GM21576 (cell line): ENCODE data around the gene ZBTB48.
A peak's percentile ranks its signal among the peaks of the same experiment; 100 is the strongest.

Source experiments
- ATAC-seq: cut with Tn5 transposase; IDR thresholded peaks from one replicate; pipeline ENCODE4 v1.9.1; 2021; ENCODE audit warnings: mild to moderate bottlenecking, moderate library complexity; ENCODE audit not compliant: unreplicated experiment

Gene ZBTB48

GRCh38 chr1:6603915-6604558, 24.2 kb downstream of the ZBTB48 start:
- no peak for ATAC-seq

GRCh38 chr1:6612641-6613360, 33.0 kb downstream of the ZBTB48 start:
- ATAC-seq: peak; percentile 30

- ATAC-seq: peak; percentile 82
Observed at GRCh38 chr1:6613361-6614018, 33.7 kb downstream of the ZBTB48 start, which contains the start of gene PHF13. TSS of gene PHF13 (plus strand) at chr1:6613731. CDS start at chr1:6614067, 336 bp downstream.

- ATAC-seq: no peak
Observed at GRCh38 chr1:6614019-6614928, 34.5 kb downstream of the ZBTB48 start.

GRCh38 chr1:6614929-6615785, 35.4 kb downstream of the ZBTB48 start:
- ATAC-seq: no peak

GRCh38 chr1:6619045-6619444, 39.3 kb downstream of the ZBTB48 start:
- no peak for ATAC-seq

- ATAC-seq: no peak
Observed at GRCh38 chr1:6621429-6622391, 41.9 kb downstream of the ZBTB48 start.

- ATAC-seq: no peak
Observed at GRCh38 chr1:6622396-6623152, 42.8 kb downstream of the ZBTB48 start.

GRCh38 chr1:6623269-6623965, 43.6 kb downstream of the ZBTB48 start:
- ATAC-seq: no peak

GRCh38 chr1:6624710-6625583, 45.2 kb downstream of the ZBTB48 start, which contains the start of gene THAP3:
TSS of gene THAP3 (plus strand) at chr1:6624868. CDS start at chr1:6625219, 351 bp downstream.
- ATAC-seq: peak; percentile 81

GRCh38 chr1:6625584-6626149, 45.9 kb downstream of the ZBTB48 start:
- no peak for ATAC-seq

GRCh38 chr1:6627031-6627430, 47.2 kb downstream of the ZBTB48 start:
- ATAC-seq: no peak

GRCh38 chr1:6627841-6628545, 48.2 kb downstream of the ZBTB48 start:
- no peak for ATAC-seq

- ATAC-seq: no peak
Observed at GRCh38 chr1:6628971-6629479, 49.2 kb downstream of the ZBTB48 start.

- no peak for ATAC-seq
Observed at GRCh38 chr1:6630027-6630426, 50.2 kb downstream of the ZBTB48 start.
